ENCODE results near the gene THSD7B.

THSD7B gene

DNA sequence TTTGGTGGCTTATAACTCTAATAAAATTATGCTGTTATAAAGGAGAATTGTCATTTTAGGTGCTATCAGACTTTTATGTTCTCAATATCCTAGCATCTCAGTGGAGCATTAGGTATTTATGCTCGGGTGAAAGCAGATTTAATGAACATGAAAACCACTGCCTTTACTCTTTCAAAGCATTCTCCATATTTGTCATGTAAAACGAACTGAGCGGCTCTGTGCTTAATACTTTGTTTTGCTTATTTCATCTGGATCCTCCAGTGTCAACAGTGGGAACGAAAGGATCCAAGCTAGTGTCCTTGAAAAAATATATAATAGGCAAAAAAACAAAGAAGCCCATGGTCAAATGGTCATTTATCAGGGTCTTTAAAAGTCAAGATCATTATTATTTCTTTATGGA lies 53.5 kb downstream of the THSD7B start:
- no peak for DNase-seq (ENCODE audit: low read depth in 2 of 2, low spot score in 1 of 2)

DNA sequence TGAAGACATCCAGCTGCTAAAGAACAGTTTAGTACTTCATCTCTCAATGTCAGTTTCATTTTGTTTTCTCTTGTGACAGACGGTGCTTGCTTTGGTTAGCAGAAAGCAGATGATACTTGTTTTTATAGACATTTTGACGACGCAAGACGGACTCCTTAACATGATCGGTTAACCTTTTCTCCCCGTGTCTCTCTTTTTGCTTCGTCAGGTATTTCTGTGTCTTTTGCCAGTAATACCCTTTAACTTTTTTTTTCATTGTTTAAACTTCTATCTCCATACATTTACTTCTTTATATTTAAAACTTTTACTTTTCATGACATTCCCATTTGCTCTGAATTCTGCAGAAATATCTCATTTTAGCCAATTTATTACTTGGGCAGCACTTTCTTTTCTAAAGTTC lies 57.9 kb downstream of the THSD7B start:
- no peak for DNase-seq (ENCODE audit: low read depth in 2 of 2, low spot score in 1 of 2)

DNA sequence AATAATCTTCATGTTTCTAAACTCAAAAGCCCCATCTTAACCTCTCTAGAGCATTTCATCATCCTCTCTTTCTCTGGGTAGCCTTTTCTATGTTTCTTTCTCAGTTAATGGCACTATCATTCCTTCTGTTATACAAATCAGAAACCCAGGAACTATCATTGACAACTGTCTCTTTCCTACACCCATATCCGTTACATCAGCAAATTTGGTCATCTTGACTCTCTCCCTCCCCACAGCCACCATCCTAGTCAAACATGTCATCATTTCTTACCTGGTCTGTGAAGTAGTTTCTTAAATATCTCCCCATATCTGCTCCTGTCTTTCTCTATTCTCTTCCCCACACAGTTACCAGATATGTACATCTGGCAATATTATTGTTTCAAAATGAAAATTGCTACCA lies 62.8 kb downstream of the THSD7B start:
- DNase-seq (ENCODE audit: low read depth in 2 of 2, low spot score in 1 of 2), result no peak

DNA sequence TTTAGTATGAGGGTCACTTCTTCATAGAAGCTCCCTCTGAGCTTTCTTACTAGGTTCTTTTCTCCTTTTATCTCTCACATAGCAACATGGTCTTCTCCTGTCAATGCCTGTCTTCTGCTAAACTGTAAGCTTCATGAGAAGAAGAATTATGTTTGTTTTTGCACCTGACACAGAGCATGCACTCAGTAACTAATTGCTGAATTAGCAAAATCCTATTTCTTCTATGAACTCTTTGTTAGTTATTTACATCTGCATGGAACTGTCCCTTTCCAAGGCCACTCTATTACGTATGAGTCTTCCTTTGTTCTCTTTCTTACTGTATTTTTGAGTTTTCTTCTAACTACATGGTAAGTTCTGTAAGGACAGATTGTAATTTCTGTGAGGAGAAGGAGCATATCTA lies 63.4 kb downstream of the THSD7B start:
- no peak for DNase-seq (ENCODE audit: low read depth in 2 of 2, low spot score in 1 of 2)

DNA sequence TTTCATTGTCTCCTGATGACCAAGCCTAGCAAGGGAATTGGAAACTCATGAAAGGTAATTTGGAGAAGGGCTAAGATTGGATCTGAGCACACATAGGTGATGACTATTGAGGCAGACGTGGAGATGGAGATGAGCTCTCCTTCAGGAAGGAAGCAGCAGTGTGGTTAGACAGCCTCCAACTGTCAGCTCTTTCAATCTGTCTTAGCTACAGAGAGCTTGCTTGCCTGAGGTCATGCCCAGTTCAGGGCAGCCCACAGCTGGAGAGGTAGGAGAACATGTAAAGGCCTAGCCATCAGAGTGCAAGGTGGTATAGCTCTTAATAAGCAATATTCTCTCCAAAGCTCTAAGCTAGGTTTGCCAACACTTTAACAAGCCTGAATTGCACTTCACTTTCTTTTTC lies 79.2 kb downstream of the THSD7B start:
- no peak for DNase-seq (ENCODE audit: low read depth in 2 of 2, low spot score in 1 of 2)

GRCh38 chr2:136858656-136859055 lies 93.3 kb downstream of the THSD7B start:
- DNase-seq (ENCODE audit: low read depth in 2 of 2, low spot score in 1 of 2), result no peak

DNA sequence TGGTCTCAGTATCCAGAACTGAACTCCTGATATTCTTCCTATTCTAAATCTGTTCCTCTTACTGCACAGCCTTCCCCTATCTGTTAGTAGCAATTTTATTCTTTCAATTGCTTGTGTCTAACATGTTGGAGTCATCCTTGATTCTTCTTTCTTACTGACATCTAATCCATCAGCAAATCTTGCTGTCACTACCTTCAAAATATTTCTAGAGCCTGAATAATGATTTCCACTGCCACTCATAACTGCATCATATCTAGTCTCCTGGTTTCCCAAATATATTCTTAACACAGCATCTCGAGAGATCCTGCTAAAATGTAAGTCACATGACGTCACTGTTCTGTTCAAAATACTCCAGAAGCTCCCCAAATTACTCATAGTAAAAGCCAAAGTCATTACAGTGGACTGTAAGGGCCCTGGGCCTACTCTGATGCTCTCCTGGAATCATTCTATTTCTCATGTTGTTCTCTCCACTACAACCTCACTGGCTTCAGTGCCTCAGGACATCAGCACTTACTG lies 95.2 kb downstream of the THSD7B start:
- DNase-seq (ENCODE audit: low read depth in 2 of 2, low spot score in 1 of 2), result no peak

- DNase-seq (ENCODE audit: low read depth in 2 of 2, low spot score in 1 of 2), result no peak
These were observed 98.1 kb downstream of the THSD7B start for GRCh38 chr2:136863468-136863867.

- DNase-seq (ENCODE audit: low read depth in 2 of 2, low spot score in 1 of 2), result no peak
These were observed 98.5 kb downstream of the THSD7B start for GRCh38 chr2:136863874-136864273.

DNA sequence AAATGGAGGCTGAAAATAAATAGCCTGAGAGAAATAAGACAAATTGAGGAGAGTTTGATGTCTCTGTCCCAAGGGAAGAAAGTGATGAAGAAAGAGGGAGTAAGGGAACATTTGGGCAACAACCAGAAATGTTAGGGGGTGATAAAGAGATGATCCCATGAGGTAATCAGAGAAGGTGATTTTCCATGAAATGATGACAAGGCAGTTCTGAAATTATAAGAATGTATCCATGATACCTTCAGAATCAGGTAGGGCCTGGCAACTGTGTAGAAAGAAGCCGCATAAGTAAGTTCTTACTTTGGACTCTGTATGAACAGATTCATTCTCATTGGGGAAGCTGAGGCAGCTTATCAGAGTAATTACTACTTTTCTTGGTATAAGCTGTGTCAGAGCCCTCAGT lies 106.1 kb downstream of the THSD7B start:
- no peak for DNase-seq (ENCODE audit: low read depth in 2 of 2, low spot score in 1 of 2)

- no peak for DNase-seq (ENCODE audit: low read depth in 2 of 2, low spot score in 1 of 2)
These were observed 108.9 kb downstream of the THSD7B start for GRCh38 chr2:136874258-136874657.

GRCh38 chr2:136891100-136891499 lies 125.8 kb downstream of the THSD7B start:
- DNase-seq (ENCODE audit: low read depth in 2 of 2, low spot score in 1 of 2), result no peak

- DNase-seq (ENCODE audit: low read depth in 2 of 2, low spot score in 1 of 2), result no peak
These were observed 128.8 kb downstream of the THSD7B start for GRCh38 chr2:136894007-136894634.

DNA sequence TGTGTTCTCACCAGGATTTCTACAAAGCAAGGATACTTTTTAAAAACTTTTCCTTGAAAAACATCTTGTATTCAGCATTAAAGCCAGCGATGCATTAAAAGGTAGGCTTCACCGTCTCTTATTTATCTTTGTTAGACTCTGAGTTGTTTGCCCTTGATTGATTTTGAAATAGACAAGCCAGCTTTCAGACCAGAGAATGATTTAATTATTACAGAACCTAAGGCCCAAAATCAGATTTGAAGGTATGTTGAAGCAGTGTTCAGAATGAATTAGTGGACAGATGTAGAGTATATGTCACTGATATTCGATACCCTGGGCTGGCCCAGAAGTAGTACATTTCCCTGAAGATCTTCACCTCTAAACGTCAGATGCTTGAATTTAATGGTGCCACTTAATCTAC lies 136.4 kb downstream of the THSD7B start:
- DNase-seq (ENCODE audit: low read depth in 2 of 2, low spot score in 1 of 2), result no peak

GRCh38 chr2:136905779-136906178 lies 140.4 kb downstream of the THSD7B start:
- no peak for DNase-seq (ENCODE audit: low read depth in 2 of 2, low spot score in 1 of 2)

- DNase-seq (ENCODE audit: low read depth in 2 of 2, low spot score in 1 of 2), result no peak
These were observed 144.4 kb downstream of the THSD7B start for GRCh38 chr2:136909777-136910176.

DNA sequence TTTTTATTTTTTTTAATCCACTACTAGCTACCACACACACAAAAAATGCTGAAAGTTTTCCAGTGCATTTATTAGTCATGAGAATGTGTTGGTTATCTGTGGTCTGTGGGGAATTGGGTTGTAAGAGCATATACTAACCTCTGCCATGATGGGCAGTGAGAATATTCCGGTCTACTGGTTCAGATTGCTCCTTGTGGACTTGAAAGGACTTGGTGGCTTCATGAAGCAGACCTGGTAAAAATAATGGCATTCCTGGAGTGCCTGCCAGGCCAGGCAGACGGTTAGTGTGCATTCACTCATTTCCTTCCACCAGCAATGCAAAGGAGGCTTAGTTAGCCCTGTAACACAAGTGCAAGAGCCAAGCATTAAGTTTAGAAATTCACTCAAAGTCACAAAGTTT lies 150.8 kb downstream of the THSD7B start:
- DNase-seq (ENCODE audit: low read depth in 2 of 2, low spot score in 1 of 2), result no peak

DNA sequence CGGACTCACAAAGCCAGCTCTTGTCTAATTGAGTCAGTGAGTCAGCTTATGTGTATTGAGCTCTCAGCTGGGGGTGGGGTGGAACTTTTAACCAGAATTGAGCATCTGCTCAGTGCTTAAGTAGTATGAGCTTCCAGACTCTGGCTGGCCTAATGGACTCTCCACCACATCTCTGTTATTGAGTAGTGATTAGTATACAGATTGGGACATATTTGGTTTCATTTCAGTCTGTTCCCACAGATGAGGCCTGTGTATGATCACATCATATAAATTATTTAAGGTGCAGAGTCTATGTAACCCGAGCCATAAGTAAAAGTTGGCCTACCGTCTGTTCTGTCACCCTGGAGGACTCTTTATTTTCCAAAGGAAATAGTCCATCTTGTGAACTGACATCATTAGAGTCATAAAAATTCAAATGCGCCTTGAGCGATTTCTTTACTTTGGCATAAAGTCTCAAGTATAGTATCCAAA lies 152.1 kb downstream of the THSD7B start:
- DNase-seq (ENCODE audit: low read depth in 2 of 2, low spot score in 1 of 2), result no peak

DNA sequence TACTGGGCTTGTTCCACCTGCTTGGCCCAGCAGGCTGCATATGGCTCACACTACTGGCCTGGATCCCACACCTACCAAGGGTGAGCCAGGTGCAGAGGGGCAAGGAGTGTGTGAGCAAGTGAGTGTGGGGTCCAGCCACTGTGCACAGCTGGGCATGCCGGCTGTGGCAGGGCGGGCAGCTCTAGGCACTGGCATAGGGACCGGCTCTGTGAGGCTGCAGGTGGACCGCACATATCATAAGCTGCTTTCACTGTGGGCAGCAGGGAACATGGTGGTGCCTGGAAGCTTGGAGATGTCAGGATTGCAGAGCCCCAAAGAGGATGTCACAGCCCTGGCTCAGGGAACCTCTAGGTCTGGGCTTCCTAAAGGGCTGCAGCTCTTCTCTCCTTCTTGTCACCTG lies 154.3 kb downstream of the THSD7B start:
- DNase-seq (ENCODE audit: low read depth in 2 of 2, low spot score in 1 of 2), result no peak

DNA sequence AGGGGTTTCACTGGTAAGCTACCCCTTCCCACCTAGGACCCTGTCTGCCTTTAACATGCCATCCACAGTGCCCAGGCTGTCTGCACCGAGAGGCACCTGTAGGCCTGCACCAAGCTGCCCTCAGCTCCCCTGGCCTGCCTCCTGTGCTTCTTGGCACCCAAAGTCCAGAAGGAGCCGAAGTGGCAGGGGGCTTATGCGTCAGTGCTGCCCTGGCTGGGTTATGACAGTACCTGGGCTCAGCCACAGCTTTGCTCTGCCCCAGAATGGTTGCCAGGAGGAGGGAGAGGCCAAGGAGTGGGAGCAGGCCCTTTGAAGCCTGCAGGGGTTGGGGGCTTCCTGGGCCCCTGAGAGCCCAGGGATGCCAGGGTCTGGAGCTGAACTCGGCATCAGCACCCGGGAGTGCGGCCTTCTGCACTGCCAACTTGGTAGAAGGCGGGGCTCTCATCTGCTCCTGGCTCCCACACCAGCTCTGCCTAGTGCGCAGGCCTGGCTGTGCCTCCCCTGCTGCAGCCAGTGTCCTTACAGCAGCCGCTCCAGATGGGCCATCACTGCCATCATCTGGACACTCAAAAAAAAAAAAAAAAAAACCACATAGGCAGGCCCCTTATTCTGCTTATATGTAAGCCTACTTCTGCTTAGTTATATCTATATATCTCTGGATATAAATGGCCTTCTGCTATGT lies 155.4 kb downstream of the THSD7B start:
- DNase-seq (ENCODE audit: low read depth in 2 of 2, low spot score in 1 of 2), result no peak

- DNase-seq (ENCODE audit: low read depth in 2 of 2, low spot score in 1 of 2), result no peak
These were observed 161.8 kb downstream of the THSD7B start for GRCh38 chr2:136927156-136927555.

DNA sequence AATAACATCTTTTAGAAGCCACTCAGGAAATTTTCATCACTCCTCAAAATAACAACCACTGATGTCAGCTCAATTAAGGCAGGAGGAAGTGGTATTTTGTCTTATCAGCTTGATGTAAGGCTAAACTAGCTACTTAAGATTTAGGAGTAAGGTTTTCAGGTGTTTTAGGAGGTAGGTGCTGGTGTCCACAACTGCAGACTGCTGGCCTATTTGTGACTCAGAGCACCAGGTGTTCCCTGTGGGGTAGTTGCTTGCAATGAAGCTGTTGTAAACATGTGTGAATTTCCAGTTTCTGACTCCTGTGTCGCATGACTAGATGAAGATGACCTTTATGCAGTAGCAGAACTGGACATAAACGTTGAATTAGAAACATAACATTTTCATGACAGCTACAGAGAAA lies 164.2 kb downstream of the THSD7B start:
- no peak for DNase-seq (ENCODE audit: low read depth in 2 of 2, low spot score in 1 of 2)

DNA sequence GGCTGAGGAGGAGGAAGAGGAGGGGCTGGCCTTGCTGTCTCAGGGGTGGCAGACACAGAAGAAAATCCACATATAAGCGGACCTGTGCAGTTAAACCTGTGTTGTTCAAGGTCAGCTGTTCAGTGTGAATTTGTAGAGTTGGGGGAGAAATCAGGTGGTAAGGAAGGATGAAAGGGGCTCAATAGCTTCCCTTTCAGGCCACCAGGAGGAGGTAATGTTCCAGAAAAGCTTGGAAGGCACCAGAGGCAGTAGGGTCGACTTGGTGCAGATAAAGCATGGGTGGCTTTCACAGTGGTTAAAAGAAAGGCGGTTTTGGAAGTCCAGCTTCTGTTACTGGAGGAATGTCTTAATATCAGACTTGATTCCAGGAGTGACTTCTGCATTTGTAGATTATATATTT lies 167.4 kb downstream of the THSD7B start:
- no peak for DNase-seq (ENCODE audit: low read depth in 2 of 2, low spot score in 1 of 2)
